Lung microvascular endothelial cell (primary cell): ENCODE results near the gene RANBP1. TPM values are rescaled to one million over a fixed set of nuclear protein-coding genes. Genes with fewer than 3 reads are reported as not detected.
A peak's percentile ranks its signal among the peaks of the same experiment; 100 is the strongest.

Experiments used
- DNase-seq, 2 donors: peaks; one replicate each; pipeline versions ENCODE4 v3.0.0 to v3.0.0-alpha.2; 2010; ENCODE audit warnings: low read depth in 2 of 2
- total RNA-seq: library from RNA; depleted of rRNA; stranded (reverse); fragments of >200 nt; gene quantifications from 2 replicates; pipeline ENCODE4 v1.2.1, GENCODE V29; 2014

The RANBP1 gene
- total RNA-seq, 1 donor from 2014 or later: 99.2 TPM

GRCh38 chr22:20123366-20124082, 7.6 kb downstream of the RANBP1 start:
- DNase-seq: no peak

- no peak for DNase-seq
Measured at GRCh38 chr22:20124083-20124787, 8.3 kb downstream of the RANBP1 start.

- no peak for DNase-seq
Measured at GRCh38 chr22:20125201-20126174, 9.6 kb downstream of the RANBP1 start.

- DNase-seq: peak in 1 of 2 donors; percentile 36
Measured at GRCh38 chr22:20126284-20127029, 10.6 kb downstream of the RANBP1 start.

- no peak for DNase-seq
Measured at GRCh38 chr22:20127318-20127868, 11.5 kb downstream of the RANBP1 start.

GRCh38 chr22:20127869-20128618, 12.1 kb downstream of the RANBP1 start:
- DNase-seq: no peak

- DNase-seq: no peak
Measured at GRCh38 chr22:20128619-20128901, 12.7 kb downstream of the RANBP1 start.

GRCh38 chr22:20128902-20129746, 13.2 kb downstream of the RANBP1 start:
- peak; percentile 53 to 66 for DNase-seq

GRCh38 chr22:20129747-20130014, 13.8 kb downstream of the RANBP1 start:
- no peak for DNase-seq

- DNase-seq: no peak
Measured at GRCh38 chr22:20130319-20130718, 14.4 kb downstream of the RANBP1 start.

- peak; percentile 79 to 88 for DNase-seq
Measured at GRCh38 chr22:20130731-20131596, 15.1 kb downstream of the RANBP1 start.

- peak; percentile 23 to 51 for DNase-seq
Measured at GRCh38 chr22:20131597-20131858, 15.6 kb downstream of the RANBP1 start, which contains the start of gene ZDHHC8. ZDHHC8 (plus strand) TSS chr22:20131804; CDS start chr22:20131948, 144 bp downstream.

GRCh38 chr22:20131859-20132685, 16.2 kb downstream of the RANBP1 start:
- peak; percentile 25 to 32 for DNase-seq

GRCh38 chr22:20132686-20133246, 16.9 kb downstream of the RANBP1 start:
- no peak for DNase-seq

- no peak for DNase-seq
Measured at GRCh38 chr22:20133930-20134549, 18.1 kb downstream of the RANBP1 start.

- no peak for DNase-seq
Measured at GRCh38 chr22:20135265-20135664, 19.4 kb downstream of the RANBP1 start.
